GM03348 (cell line): ENCODE measurements around the gene TLE2.
"Not testable (repeated sequence)": the region's sequence is repeated elsewhere in the genome, so short reads cannot be mapped to it uniquely, and the experiment has no call there.

Experiments used
- DNase-seq: peaks from one replicate; pipeline ENCODE4 v3.0.0; 2012; ENCODE audit warnings: low spot score

Gene TLE2

GRCh38 chr19:3012621-3013262 is 16.3 kb downstream of the TLE2 start:
- no peak for DNase-seq

- not testable (repeated sequence) for DNase-seq
Observed at GRCh38 chr19:3012059-3012458, 17.0 kb downstream of the TLE2 start.

- DNase-seq: no peak
Observed at GRCh38 chr19:3010871-3011270, 18.2 kb downstream of the TLE2 start.

- DNase-seq: no peak
Observed at GRCh38 chr19:3008994-3009393, 20.1 kb downstream of the TLE2 start.

GRCh38 chr19:3007975-3008374 is 21.1 kb downstream of the TLE2 start:
- no peak for DNase-seq

GRCh38 chr19:3006075-3006767 is 22.9 kb downstream of the TLE2 start:
- no peak for DNase-seq

- no peak for DNase-seq
Observed at GRCh38 chr19:3005345-3005744, 23.7 kb downstream of the TLE2 start.

GRCh38 chr19:3004522-3004921 is 24.6 kb downstream of the TLE2 start:
- DNase-seq: no peak

GRCh38 chr19:3003046-3003445 is 26.0 kb downstream of the TLE2 start:
- no peak for DNase-seq

- DNase-seq: no peak
Observed at GRCh38 chr19:3001235-3001800, 27.8 kb downstream of the TLE2 start.

GRCh38 chr19:2998642-2999041 is 30.4 kb downstream of the TLE2 start:
- DNase-seq: no peak

GRCh38 chr19:2997720-2998119 is 31.4 kb downstream of the TLE2 start:
- DNase-seq: no peak

GRCh38 chr19:2994588-2995131 is 34.4 kb downstream of the TLE2 start:
- no peak for DNase-seq

GRCh38 chr19:2993579-2993978 is 35.5 kb downstream of the TLE2 start:
- DNase-seq: no peak

GRCh38 chr19:2992958-2993357 is 36.1 kb downstream of the TLE2 start:
- DNase-seq: no peak

GRCh38 chr19:2992333-2992732 is 36.7 kb downstream of the TLE2 start:
- DNase-seq: not testable (repeated sequence)

GRCh38 chr19:2989236-2989946 is 39.7 kb downstream of the TLE2 start:
- no peak for DNase-seq

GRCh38 chr19:2988568-2988967 is 40.5 kb downstream of the TLE2 start:
- DNase-seq: no peak

GRCh38 chr19:2987797-2988196 is 41.3 kb downstream of the TLE2 start:
- peak; percentile 3 for DNase-seq

GRCh38 chr19:2986951-2987524 is 42.0 kb downstream of the TLE2 start:
- DNase-seq: no peak

- peak; percentile 66 for DNase-seq
Observed at GRCh38 chr19:2984215-2984528, 44.9 kb downstream of the TLE2 start.
